ENCODE results near the gene SHC3. TPM values are rescaled to one million over a fixed set of nuclear protein-coding genes. Genes with fewer than 3 reads are reported as not detected.

SHC3 gene
- total RNA-seq, 6 donors from 2014 or later, result 11.0 to 22.0 (median 14.0) TPM

DNA sequence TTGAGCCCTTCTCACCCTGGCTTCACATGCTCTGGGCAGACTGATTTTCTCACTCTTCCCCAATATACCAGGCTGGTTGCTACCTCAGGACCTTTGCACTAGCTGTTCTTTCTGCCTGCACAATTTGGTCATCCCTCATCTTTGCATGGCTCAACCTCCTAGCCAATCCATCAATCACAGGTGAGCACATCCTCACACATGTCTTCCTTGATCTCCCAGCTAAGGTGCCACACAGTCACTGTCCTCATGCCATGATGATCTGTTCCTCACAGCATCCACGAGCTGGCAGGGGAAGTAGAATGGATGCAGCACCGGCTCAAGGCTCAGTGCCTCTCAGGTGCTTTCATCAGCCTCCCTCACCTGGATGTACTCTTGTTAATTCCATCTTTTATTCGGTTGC is 218.0 kb downstream of the SHC3 start:
- H3K4me3 ChIP-seq, result no peak overlapping the region
- DNase-seq (no peak), ATAC-seq (ENCODE audit: low FRiP score in 2 of 2) (peak in 1 of 2 donors; percentile 15)
- 86 to 89% methylated on average over 3 of the region's 3 CpGs for WGBS, 2 donors
- TF ChIP-seq EP300 (IDR thresholded peaks at IDR 0.05) (no peak), POLR2AphosphoS5 (IDR thresholded peaks at IDR 0.05) (no peak), POLR2A (IDR thresholded peaks at IDR 0.05) (no peak)
- TF ChIP-seq, protein P1, sequence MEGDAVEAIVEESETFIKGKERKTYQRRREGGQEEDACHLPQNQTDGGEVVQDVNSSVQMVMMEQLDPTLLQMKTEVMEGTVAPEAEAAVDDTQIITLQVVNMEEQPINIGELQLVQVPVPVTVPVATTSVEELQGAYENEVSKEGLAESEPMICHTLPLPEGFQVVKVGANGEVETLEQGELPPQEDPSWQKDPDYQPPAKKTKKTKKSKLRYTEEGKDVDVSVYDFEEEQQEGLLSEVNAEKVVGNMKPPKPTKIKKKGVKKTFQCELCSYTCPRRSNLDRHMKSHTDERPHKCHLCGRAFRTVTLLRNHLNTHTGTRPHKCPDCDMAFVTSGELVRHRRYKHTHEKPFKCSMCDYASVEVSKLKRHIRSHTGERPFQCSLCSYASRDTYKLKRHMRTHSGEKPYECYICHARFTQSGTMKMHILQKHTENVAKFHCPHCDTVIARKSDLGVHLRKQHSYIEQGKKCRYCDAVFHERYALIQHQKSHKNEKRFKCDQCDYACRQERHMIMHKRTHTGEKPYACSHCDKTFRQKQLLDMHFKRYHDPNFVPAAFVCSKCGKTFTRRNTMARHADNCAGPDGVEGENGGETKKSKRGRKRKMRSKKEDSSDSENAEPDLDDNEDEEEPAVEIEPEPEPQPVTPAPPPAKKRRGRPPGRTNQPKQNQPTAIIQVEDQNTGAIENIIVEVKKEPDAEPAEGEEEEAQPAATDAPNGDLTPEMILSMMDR (IDR thresholded peaks at IDR 0.05), result no peak
- H3K27me3 ChIP-seq, result no peaks in the 10 kb centered on the region
- no peak overlapping the region for H3K27ac ChIP-seq
- no peaks in the 10 kb centered on the region for H3K4me1 ChIP-seq
- no peaks in the 10 kb centered on the region for H3K9me3 ChIP-seq
- no peaks in the 10 kb centered on the region for H3K36me3 ChIP-seq

DNA sequence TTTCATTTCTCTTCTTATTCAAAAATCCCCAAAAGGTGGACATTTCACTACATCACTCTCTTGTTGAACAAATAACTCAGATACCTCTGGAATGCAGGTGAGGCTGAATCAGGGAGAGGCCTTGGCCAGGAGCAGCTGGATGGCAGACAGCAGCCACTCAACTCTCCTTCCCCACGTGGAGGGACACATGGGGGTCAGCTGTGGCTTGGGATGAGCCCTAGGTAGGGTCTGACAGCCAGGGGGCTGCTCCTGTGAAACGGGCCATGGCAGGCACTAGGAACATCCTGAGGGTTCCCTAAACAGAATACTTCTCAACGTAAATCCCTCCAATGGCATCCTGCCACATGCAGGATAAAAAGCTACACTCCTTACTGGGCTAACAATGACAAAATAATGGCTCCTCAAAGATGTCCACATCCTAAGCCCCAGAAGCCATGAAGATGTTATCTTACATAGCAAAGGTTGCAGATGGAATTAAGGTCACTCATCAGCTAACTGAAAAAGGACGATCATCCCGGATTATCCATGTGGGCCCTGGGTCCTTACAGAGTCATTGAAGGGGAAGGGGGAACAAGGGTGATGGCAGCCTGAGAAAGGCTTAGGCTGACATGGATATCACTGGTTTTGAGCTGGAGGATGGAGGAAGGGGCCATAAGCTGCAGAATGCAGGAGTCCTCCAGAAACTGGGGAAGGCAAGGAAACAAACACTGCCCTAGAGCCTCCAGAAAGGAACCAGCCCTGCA is 218.7 kb downstream of the SHC3 start:
- Histone ChIP-seq H3K27me3 (no peaks in the 10 kb centered on the region), H3K27ac (no peak overlapping the region), H3K4me1 (no peaks in the 10 kb centered on the region), H3K36me3 (no peaks in the 10 kb centered on the region), H3K9me3 (no peaks in the 10 kb centered on the region), H3K4me3 (no peak overlapping the region)
- whole genome bisulfite sequencing, 2 donors, result 83 to 89% methylated on average over 5 of the region's 5 CpGs
- DNase-seq (no peak), ATAC-seq (ENCODE audit: low FRiP score in 2 of 2) (no peak)
- TF ChIP-seq POLR2AphosphoS5 (IDR thresholded peaks at IDR 0.05) (no peak), EP300 (IDR thresholded peaks at IDR 0.05) (no peak), POLR2A (IDR thresholded peaks at IDR 0.05) (no peak)
- TF ChIP-seq, protein P1 (IDR thresholded peaks at IDR 0.05), result no peak

DNA sequence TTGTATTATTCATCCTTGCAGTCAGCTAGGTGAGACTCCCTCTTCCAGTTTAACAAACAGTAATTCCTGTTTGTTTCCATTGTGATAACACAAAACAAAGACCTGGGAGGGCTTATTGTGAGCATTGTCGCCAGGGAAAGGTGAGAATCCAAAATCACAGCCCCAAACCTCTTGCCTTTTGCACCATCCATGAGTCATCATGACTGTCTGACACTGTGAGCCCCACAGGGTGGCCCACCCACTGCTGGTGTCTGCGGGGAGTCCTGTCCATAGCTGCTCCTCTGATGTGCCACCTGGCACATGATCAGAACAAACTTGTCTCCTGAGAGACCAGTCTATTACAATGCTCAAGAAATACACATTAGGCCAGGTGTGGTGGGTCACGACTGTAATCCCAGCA is 221.1 kb downstream of the SHC3 start:
- no peaks in the 10 kb centered on the region for H3K4me1 ChIP-seq
- H3K9me3 ChIP-seq, result no peaks in the 10 kb centered on the region
- H3K27ac ChIP-seq, result no peak overlapping the region
- DNase-seq (no peak), ATAC-seq (ENCODE audit: low FRiP score in 2 of 2) (no peak)
- WGBS, 2 donors, result 59 to 74% methylated on average over 2 to 3 of the region's 3 CpGs
- H3K36me3 ChIP-seq, result no peaks in the 10 kb centered on the region
- no peaks in the 10 kb centered on the region for H3K27me3 ChIP-seq
- TF ChIP-seq POLR2A (IDR thresholded peaks at IDR 0.05) (no peak), POLR2AphosphoS5 (IDR thresholded peaks at IDR 0.05) (no peak)
- H3K4me3 ChIP-seq, result no peak overlapping the region

Other genes starting within 250 kb of the SHC3 start
- gene S1PR3, start 187.3 kb downstream of the SHC3 start, total RNA-seq, result 10 to 100 TPM in 2 of 6 donors, 1 to 10 TPM in 4; 3.3 to 13.6 (median 5.4) TPM
- gene CKS2, start 132.4 kb upstream of the SHC3 start, total RNA-seq, result 100 to 1,000 TPM in 1 of 6 donors, 10 to 100 TPM in 5; 13.0 to 107 (median 22.7) TPM
- 100 to 1,000 TPM in 2 of 6 donors, 10 to 100 TPM in 4; 42.0 to 113 (median 60.0) TPM for gene SECISBP2, start 139.7 kb upstream of the SHC3 start, total RNA-seq

All from upper lobe of left lung (tissue), 6 donors.